IPS-NIHi11 (cell line): Measurements from ENCODE around the gene AFF3.
A peak's percentile ranks its signal among the peaks of the same experiment; 100 is the strongest.
"Not testable (repeated sequence)": the region's sequence is repeated elsewhere in the genome, so short reads cannot be mapped to it uniquely, and the experiment has no call there.

ENCODE experiments used
- DNase-seq: peaks from one replicate; pipeline ENCODE4 v3.0.0; 2012; ENCODE audit warnings: mixed read lengths, low spot score

The AFF3 gene

DNA sequence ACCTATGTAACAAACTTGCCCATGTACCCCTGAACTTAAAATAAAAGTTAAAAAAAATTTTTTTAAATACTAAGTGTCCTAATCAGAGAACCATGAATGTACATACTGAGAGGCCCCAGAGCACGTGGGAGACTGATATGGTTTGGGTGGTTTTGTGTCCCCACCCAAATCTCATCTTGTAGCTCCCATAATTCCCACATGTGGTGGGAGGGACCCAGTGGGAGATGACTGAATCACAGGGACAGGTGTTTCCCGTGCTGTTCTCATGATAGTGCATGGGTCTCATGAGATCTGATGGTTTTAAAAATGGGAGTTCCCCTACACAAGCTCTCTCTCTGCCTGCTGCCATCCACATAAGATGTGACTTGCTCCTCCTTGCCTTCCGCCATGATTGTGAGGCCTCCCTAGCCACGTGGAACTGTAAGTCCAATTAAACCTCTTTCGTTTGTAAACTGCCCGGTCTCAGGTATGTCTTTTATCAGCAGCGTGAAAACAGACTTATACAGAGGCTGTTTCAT, 214.6 kb downstream of the AFF3 start:
- DNase-seq = not testable (repeated sequence)

- no peak for DNase-seq
Observed at GRCh38 chr2:99926986-99927385, 215.4 kb downstream of the AFF3 start.

- DNase-seq = no peak
Observed at GRCh38 chr2:99925960-99926359, 216.4 kb downstream of the AFF3 start.

DNA sequence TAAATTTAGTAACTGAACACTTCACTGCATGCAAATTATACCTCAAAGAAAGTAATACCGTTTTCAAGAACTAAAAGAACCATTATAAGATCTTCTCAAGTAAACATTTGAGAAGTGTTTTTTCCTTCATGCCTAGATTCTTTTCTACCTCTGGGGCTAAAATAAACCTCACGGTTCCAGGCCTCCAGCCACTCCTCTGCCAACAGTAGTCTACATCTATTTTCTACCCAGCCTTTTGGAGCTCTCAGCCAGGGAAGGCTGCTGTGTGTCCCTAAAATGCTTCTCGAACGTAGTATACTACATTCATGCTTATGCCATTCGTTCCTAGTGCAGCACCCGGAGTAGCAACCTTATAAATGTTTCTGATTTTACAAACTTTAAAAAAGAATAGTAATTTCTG, 219.7 kb downstream of the AFF3 start:
- no peak for DNase-seq

DNA sequence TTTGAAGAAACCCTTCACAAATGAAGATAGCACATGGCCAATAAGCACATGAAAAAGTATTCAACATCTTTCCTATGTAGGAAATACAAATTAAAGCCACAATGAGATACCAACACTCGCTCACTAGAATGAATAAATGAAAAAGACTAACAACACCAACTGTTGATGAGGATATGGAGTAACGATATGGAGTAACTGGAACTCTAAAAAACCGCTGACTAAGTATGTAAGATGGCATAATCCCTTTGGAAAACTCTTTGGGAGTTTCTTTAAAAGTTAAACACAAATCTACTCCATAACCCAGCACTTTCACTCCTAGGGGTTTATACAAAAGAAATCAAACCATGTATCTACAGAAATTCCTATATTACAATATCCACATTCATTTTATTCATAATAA, 220.5 kb downstream of the AFF3 start:
- no peak for DNase-seq

DNA sequence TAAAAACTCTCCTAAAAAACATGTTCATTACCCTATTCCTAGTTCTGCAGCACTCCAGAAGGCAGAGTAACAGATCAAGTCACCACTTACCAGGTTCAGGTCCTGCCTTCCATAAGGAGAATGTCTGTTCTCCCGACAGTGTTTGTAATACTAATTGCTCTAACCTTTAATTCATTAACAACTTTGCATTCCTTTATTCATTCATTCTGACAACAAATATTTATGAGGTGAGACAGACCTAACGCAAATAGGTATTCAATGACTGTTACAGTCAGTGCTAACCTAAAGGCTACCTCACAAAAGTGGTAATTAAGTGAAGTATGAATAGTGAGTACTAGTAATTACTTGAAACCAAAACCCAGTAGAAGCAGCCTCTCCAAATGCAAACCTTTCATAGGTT, 224.0 kb downstream of the AFF3 start:
- DNase-seq = no peak

GRCh38 chr2:99915108-99915675, 227.2 kb downstream of the AFF3 start:
- no peak for DNase-seq

DNA sequence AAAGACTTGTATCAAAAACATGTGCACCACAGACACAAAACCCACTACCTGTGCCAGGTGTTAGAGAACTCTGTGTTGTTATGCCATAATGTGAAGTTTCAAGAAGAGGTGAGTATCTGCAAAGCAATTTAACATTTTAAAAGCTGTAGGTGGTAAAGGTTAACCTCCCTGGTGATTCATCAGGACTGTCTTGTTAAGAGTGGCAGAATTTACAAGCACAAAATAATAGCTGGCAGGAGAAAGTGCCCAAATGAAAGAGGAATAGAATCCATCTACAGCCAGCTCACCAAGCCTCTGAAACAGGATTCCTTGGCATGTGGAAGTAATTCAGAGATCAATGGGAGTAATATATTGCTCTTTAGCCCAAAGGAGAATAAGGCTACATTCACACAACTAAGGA, 230.7 kb downstream of the AFF3 start:
- no peak for DNase-seq

- no peak for DNase-seq
Observed at GRCh38 chr2:99910902-99911301, 231.5 kb downstream of the AFF3 start.

DNA sequence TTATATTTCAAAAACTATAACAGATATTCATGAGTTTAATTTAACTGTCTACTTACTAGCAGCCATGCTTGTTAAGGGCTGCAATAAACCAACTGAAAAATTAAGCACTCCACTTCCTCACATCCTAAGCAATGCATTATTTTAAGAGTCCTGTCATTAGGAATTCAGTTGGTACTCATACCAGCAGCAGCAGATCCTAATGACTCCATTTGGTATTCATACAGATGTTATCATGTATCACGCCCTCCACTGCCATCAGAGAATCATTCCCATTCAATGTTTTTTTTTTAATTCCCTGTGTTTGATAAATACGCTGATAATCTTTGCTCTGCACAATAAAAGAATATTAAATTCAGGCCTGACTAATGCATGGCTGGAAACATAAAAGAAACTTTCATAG, 236.8 kb downstream of the AFF3 start:
- DNase-seq = no peak

DNA sequence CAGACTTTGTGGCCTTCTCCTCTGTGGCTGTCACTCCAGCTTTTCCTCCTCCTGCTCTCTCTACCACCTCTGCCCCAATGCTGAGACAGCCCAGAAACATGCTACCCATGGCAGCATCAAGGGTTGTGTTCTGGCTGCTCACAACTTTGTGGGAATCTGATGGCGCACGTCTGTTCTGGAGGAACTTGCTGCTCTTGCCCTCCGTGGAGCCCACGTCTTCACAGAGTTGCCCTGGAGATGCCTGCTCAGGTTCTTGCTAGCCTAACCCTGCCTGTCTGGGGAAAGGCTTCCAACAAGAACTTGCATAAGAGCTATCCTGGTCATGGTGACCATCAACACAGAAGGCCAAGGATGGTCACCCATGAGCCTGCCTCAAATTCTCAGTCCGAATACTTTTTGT, 237.4 kb downstream of the AFF3 start:
- no peak for DNase-seq

DNA sequence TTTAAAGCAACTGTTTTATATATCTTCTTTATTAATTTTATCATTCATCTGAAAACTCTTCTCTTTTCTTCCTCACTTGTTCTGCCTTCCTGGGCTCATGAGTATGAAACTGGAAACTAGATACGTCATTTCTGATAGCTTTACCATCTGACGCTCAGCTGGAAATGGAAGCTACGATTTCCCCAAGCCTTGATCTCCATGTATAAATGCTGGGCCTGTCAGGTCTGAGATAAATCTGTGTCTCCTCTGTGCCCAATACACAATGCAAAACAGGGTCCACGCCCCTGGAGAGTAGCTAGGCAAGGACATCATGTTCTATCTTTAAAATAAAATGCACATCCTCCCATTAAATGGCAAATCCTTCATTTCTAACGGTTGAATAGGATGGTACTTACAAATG, 238.4 kb downstream of the AFF3 start:
- no peak for DNase-seq

DNA sequence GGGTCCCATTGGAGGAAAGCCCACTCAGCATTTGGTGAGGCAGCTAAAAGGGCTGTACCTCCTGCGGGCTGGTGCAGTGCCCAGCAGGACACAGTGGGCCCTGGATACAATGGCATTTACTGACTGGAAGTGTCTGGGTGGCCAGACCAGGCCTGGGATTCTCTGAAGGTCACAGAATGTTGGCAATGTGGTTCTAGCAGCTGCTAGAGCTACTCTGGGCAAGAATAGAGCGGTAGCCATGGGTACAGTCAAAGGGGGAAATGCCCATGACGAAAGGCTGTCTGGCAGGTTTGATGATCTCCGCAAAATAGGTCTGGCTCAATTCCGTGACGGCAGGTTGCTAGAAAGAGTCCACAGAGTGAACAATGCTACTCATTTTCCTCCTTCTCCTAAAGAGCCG, 241.8 kb downstream of the AFF3 start:
- no peak for DNase-seq

- DNase-seq = no peak
Observed at GRCh38 chr2:99899882-99900281, 242.5 kb downstream of the AFF3 start.

GRCh38 chr2:99899058-99899855, 243.1 kb downstream of the AFF3 start:
- no peak for DNase-seq

DNA sequence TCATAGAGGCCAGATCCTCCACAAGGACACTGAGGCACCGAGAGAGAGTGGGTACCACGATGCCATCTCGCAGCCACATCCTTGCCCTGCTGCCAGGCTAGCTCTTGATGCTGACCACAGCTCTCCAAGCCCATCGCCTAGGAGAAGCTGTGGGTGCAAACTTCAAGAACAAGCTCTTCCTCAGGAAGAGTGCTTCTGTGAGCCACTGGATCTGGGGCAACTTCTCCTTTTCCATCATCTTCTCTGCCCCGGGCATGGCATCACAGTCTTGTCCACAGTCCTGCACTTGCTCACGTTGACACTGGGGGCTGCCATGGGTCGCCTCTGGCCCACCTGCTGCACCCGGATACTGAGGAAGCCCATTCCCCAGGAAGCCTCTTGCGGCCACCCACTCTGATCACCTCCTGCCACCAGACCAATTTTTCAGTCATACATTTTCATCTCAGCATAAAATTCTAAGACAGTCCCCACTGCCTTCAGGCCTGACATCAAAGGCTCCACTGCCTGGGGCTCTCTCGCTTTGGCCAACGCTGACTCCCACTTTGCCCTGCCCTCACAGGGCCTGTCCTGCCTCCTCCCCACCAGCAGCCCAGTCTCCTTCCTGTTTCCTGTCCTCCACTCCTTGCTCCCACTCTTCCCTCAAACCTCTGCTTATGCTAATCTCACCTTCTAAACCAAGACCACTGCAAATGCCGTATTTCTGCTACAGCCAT, 243.9 kb downstream of the AFF3 start:
- no peak for DNase-seq

- DNase-seq = no peak
Observed at GRCh38 chr2:99891428-99891780, 251.0 kb downstream of the AFF3 start.

DNA sequence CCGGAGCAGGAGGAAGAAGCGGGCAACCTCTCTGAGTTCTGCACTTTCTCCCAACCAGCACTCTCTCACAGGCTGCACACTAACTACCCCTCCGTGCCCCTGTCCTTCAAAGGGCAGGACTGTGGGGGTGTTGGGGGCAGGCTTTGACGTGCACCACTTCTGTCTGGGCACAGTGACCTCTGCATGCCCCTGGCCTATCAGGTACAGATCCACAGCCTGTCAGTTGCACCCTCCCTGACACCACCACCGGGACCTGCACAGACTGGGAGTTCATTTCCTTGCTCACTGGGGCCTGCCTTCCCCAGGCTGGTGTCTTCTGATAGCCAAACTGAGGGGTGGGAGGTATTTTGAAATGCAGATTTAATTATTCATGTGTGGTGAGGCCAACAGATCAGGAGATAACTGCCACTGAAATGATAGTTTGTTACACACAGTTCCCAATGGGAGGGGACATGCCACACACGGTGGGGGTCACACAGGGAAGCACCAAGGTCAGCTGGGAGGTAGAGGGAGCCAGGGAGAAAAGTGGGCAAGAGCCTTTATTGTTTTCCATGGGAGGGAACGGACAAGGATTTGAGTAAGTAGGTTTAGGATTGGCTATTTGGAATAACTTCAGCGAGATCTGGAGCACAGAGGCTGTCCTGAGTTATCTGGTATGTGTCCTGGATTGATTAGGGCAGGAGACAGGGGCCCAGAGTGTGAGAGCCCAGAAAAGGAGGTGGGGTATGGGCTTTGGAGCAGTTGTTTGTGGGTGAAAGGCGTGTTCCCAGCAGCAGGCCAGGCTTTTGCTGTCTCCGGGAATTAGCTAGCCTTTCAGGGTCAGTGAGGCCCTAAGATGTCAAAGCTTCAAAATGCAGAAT, 251.6 kb downstream of the AFF3 start:
- DNase-seq = no peak

DNA sequence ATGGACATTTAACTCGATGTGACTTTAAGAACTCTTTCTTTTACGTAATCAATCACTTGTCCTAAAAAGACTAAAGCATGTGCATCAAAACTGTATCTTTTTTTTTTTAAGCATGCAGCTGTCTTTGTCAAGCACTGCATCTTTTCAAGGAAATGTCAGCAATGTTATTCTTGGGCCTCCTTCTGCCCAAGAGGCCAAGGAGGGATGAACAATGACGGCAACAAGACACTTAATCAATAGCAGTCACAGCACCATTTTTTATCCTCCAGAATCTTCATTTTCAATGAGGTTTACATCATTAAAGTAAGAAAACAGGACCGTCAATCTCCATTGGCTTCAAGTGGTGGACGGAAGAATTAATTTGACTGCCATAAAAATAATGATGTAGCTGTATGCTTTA, 253.8 kb downstream of the AFF3 start:
- DNase-seq = no peak

- no peak for DNase-seq
Observed at GRCh38 chr2:99886418-99886817, 256.0 kb downstream of the AFF3 start.

DNA sequence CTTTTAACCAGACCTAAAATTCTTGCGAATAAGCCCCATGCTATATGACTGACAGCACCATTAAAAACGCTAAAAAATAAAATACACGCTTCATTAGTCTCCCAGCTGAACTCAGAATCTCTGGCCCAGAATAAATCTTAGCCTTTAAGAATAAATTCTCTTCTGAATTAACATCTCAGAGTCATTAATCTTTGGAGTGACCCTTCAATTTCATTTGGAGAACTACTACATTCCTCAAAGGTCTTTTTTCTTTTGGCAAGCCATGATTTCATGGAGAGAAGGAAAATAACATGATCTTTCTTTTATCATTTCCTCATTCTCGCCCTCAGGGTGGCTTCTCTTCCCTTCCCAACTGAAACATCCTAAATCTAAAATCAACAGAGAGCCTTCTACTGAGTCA, 259.0 kb downstream of the AFF3 start:
- DNase-seq = no peak

DNA sequence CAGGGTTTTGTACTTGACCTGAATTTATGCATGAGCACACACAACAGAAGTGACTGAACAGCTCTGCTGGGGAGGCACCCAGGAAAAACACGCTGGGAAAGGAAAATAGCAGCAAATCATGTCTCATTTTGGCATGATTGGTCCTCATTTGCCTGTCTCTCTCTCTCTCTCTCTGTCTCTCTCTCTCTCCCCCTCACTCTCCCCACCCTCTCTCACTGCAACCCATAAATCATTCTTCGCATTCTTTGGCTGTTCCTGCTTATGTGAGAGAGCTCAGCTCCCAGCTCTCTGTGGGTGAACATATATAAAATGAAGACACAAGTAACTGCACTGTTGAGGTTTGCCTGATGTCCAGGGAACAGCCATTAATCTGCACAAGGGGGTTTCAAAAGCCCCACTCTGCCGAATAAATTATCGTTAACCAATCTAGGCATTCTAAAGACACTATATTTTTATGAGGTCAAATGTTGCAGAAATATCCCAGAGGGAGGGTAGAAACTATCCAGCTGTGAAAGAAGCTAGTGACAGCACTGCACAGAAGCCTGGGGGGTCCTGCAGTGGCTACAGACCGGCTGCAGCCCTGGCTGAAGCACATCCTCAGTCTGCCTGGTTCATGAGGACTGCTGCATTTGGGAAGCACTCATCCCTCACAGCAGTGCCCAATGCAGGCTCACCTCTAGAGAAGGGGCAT, 260.3 kb downstream of the AFF3 start:
- DNase-seq = peak; percentile 41
